ENCODE data around the gene SPC24. TPM values are rescaled to one million over a fixed set of nuclear protein-coding genes. Genes with fewer than 3 reads are reported as not detected.
A peak's percentile ranks its signal among the peaks of the same experiment; 100 is the strongest.

The SPC24 gene, protein sequence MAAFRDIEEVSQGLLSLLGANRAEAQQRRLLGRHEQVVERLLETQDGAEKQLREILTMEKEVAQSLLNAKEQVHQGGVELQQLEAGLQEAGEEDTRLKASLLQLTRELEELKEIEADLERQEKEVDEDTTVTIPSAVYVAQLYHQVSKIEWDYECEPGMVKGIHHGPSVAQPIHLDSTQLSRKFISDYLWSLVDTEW
- 10 to 100 TPM in 1 of 4 donors, 1 to 10 TPM in 1, not detected in 2; 2.6 to 47.4 TPM for total RNA-seq

DNA sequence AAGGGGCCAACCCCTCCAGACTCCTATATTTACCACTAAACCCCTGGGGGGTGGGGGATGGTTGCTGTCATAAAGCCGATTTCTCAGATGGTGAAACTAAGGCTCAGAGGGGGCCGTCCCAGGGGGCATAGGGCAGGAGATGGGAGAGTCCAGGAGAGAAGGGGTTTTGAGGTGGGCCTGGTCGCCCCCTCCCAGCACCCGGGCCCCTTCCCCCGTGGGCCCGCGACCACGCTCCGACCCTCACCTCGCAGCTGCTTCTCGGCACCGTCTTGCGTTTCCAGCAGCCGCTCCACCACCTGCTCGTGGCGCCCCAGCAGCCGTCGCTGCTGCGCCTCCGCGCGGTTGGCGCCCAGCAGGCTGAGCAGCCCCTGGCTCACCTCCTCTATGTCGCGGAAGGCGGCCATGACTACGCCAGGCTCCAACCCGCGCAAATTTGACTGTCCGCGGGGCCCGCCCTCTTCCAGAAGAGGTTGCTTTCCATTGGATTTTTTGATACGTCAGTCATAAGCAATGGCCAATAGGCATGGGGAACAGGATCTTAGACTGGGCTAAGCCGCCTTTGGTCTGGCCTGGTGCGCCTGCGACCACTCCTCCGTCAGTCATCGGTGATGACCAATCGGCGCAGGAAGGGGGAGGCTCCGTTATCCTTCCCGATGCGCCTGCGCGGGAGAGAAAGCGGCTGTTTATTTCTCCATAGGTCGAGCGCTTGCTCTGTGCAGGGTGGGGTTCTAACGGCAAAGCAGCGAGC, at the start of gene SPC24:
SPC24 (minus strand) TSS at position 410 of the 748 bp plus-strand sequence; CDS start at position 404, 6 bp downstream.
- peak; percentile 95 for DNase-seq
- Histone ChIP-seq H3K9me3 (no peaks in the 10 kb centered on the region), H3K4me3 (peak within 1 kb of the TSS; percentile 49 to 67 (median 58)), H3K36me3 (no peaks in the 10 kb centered on the region), H3K27ac (peak within 1 kb of the TSS; percentile 63 to 89 (median 80)), H3K4me1 (peaks cover 16 to 58% (median 29%) of the 10 kb centered on the region in 4 donors), H3K27me3 (no peaks in the 10 kb centered on the region)
- 0% methylated on average over 43 of the region's 50 CpGs; no CpG with 5 or more reads in 1 of the 2 donors for WGBS, 2 donors (ENCODE audit: low coverage in 1 of 2)
- in situ Hi-C loops (cut with MboI; ENCODE audit: low pct_ligation_motif_present in 1 of 4, low pct_unique_long_range_greater_than_20kb in 1 of 4, low sequenced_read_pairs in 3 of 4): no loop called here
- intact Hi-C loops (cut with DNase I; ENCODE audit: low total_unique reads): no loop called here
- TF ChIP-seq POLR2AphosphoS5 (IDR thresholded peaks at IDR 0.05) (peak; percentile 35 to 63 (median 42)), EP300 (IDR thresholded peaks at IDR 0.05; ENCODE audit: low read depth) (no peak), POLR2A (IDR thresholded peaks at IDR 0.05) (no peak)

DNA sequence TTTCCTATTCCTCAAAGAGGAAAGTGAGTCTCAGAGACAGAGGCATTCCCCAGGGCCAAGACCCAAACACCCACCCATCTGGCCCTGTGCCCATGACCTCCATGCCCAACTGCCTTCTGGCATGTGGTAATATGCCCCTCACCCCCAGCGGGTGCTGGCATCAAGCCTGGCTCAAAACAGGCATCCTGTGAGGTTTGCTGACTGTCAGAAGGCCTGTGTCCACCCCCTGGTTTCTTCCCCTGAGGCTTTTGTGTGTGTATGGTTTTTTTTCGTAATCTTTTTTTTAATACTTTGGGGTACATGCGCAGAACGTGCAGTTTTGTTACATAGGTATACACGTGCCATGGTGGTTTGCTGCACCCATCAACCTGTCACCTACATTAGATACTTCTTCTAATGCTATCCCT, 49.4 kb upstream of the SPC24 start:
- peaks cover 0 to 25% (median 12%) of the 10 kb centered on the region in 4 donors for H3K4me1 ChIP-seq
- H3K27ac ChIP-seq: peak overlapping the region; percentile 77 to 91 (median 84)
- H3K4me3 ChIP-seq: no peak overlapping the region
- WGBS, 2 donors (ENCODE audit: low coverage in 1 of 2): 50 to 54% methylated on average over 3 to 5 of the region's 5 CpGs
- in situ Hi-C loops (cut with MboI; ENCODE audit: low pct_ligation_motif_present in 1 of 4, low pct_unique_long_range_greater_than_20kb in 1 of 4, low sequenced_read_pairs in 3 of 4) (loop anchor here (5.0 to 25.0 kb wide), 4 partner anchors 68 to 168 kb away; no protein-coding TSS in a partner anchor), intact Hi-C loops (cut with DNase I; ENCODE audit: low total_unique reads) (loop anchor here (2.0 to 5.0 kb wide), 2 partner anchors 66 to 173 kb away; no protein-coding TSS in a partner anchor)
- TF ChIP-seq POLR2A (IDR thresholded peaks at IDR 0.05) (no peak), EP300 (IDR thresholded peaks at IDR 0.05; ENCODE audit: low read depth) (no peak), POLR2AphosphoS5 (IDR thresholded peaks at IDR 0.05) (no peak)
- TF ChIP-seq, protein P1, sequence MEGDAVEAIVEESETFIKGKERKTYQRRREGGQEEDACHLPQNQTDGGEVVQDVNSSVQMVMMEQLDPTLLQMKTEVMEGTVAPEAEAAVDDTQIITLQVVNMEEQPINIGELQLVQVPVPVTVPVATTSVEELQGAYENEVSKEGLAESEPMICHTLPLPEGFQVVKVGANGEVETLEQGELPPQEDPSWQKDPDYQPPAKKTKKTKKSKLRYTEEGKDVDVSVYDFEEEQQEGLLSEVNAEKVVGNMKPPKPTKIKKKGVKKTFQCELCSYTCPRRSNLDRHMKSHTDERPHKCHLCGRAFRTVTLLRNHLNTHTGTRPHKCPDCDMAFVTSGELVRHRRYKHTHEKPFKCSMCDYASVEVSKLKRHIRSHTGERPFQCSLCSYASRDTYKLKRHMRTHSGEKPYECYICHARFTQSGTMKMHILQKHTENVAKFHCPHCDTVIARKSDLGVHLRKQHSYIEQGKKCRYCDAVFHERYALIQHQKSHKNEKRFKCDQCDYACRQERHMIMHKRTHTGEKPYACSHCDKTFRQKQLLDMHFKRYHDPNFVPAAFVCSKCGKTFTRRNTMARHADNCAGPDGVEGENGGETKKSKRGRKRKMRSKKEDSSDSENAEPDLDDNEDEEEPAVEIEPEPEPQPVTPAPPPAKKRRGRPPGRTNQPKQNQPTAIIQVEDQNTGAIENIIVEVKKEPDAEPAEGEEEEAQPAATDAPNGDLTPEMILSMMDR (IDR thresholded peaks at IDR 0.05): no peak
- no peaks in the 10 kb centered on the region for H3K36me3 ChIP-seq
- no peaks in the 10 kb centered on the region for H3K27me3 ChIP-seq
- DNase-seq: no peak
- H3K9me3 ChIP-seq: no peaks in the 10 kb centered on the region

DNA sequence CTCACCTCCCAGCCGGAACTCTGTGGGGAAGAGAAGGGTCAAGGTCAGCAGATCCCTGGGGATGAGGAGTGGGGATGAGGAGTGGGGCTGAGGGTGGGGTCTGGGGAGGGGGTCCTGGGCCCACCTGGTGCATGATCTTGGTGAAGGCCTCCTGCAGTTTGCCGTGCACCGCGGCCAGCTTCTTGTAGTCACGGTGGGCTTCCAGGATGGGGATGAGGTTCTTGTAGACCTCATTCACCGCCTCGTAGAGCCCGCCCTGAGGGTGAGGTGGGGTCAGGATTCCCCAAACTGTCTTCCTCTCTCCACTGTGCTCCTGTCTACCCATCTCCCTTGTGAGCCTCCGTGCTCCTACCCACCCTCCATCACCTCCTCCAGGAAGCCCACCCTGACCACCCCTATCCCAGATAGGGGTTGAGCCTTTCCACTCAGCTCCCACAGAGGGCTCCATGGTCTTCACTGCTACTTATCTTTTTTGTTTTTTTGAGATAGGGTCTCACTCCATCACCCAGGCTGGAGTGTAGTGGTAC, 48.6 kb upstream of the SPC24 start:
- Histone ChIP-seq H3K27ac (peak overlapping the region; percentile 77 to 91 (median 84)), H3K27me3 (no peaks in the 10 kb centered on the region), H3K9me3 (no peaks in the 10 kb centered on the region), H3K4me3 (no peak overlapping the region), H3K4me1 (peaks cover 0 to 25% (median 12%) of the 10 kb centered on the region in 4 donors), H3K36me3 (no peaks in the 10 kb centered on the region)
- TF ChIP-seq, protein P1 (IDR thresholded peaks at IDR 0.05): peak in 1 of 5 experiments; percentile 34
- TF ChIP-seq EP300 (IDR thresholded peaks at IDR 0.05; ENCODE audit: low read depth) (no peak), POLR2A (IDR thresholded peaks at IDR 0.05) (no peak)
- no peak for DNase-seq
- intact Hi-C loops (cut with DNase I; ENCODE audit: low total_unique reads) (loop anchor here (2.0 kb wide), 1 partner anchor 65 kb away; no protein-coding TSS in a partner anchor), in situ Hi-C loops (cut with MboI; ENCODE audit: low pct_ligation_motif_present in 1 of 4, low pct_unique_long_range_greater_than_20kb in 1 of 4, low sequenced_read_pairs in 3 of 4) (loop anchor here (5.0 to 25.0 kb wide), 4 partner anchors 67 to 167 kb away; no protein-coding TSS in a partner anchor)
- WGBS, 2 donors (ENCODE audit: low coverage in 1 of 2): 72 to 100% methylated on average over 1 to 9 of the region's 9 CpGs

DNA sequence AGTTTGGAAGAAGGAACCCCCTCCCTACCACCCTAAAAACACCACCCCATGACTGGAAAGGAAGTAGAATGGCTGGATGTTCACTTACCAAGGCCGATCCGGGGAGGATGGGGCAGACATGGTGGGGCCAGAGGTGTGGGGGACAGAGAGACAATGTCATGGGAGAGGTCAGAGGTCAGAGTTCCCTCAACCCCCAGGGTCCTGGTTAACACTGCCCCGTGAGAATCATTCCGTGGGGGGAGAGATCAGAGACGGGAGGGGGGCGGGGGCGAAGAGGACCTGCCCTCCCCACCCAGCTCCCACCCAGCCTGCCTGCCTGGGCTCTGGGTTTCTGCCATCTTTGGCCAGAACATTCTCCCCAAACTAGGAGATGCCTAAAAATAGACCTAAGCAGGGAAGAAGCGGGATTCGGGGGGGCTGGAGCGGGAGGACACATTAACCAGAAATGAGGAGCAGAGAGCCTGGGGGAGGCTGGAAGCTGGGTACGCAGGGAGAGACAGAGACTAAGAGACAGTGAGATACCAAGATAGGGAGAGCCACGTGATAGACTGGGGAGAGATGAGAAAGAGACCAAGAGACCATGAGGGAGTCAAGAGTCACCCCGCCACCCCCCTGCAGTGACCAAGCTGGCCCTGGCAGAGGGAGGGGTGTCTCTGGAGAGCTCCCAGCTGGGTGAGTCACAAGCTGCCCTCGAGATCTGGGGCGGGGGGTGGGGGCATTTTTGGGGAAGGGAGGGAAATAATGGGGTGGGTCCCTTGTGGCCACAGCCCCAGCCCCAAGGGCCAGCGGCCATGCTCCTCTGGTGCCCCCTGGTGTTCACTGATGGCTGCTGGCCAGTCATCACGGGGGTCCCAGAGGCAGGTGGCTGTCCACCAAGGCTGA, 47.9 kb upstream of the SPC24 start:
- DNase-seq: peak; percentile 67
- Histone ChIP-seq H3K4me1 (peaks cover 0 to 29% (median 12%) of the 10 kb centered on the region in 4 donors), H3K9me3 (no peaks in the 10 kb centered on the region), H3K4me3 (no peak overlapping the region), H3K27ac (peak overlapping the region; percentile 77 to 91 (median 84)), H3K36me3 (no peaks in the 10 kb centered on the region), H3K27me3 (no peaks in the 10 kb centered on the region)
- TF ChIP-seq, protein P1 (IDR thresholded peaks at IDR 0.05): peak; percentile 78 to 87 (median 81)
- TF ChIP-seq POLR2AphosphoS5 (IDR thresholded peaks at IDR 0.05): peak; percentile 9 to 45 (median 42)
- no peak for TF ChIP-seq POLR2A (IDR thresholded peaks at IDR 0.05)
- peak; percentile 66 for TF ChIP-seq EP300 (IDR thresholded peaks at IDR 0.05; ENCODE audit: low read depth)
- in situ Hi-C loops (cut with MboI; ENCODE audit: low pct_ligation_motif_present in 1 of 4, low pct_unique_long_range_greater_than_20kb in 1 of 4, low sequenced_read_pairs in 3 of 4) (loop anchor here (5.0 to 25.0 kb wide), 4 partner anchors 66 to 166 kb away; no protein-coding TSS in a partner anchor), intact Hi-C loops (cut with DNase I; ENCODE audit: low total_unique reads) (loop anchor here (2.0 kb wide), 1 partner anchor 65 kb away; no protein-coding TSS in a partner anchor)
- WGBS, 2 donors (ENCODE audit: low coverage in 1 of 2): 30 to 52% methylated on average over 7 to 17 of the region's 17 CpGs

All from transverse colon (tissue), 4 donors.